ACC112 (cell line): ENCODE results near the gene HDLBP.
A peak's percentile ranks its signal among the peaks of the same experiment; 100 is the strongest.

Experiments
- H2AFZ ChIP-seq: fragments of 200-600 bp; sonication (generic); one replicate; pipeline ENCODE4 v1.6.0; 2017; ENCODE audit warnings: antibody characterized with exemption, low read length; ENCODE audit not compliant: unreplicated experiment
- H3K27ac ChIP-seq: fragments of 200-600 bp; sonication (generic); 2 replicates; pipeline ENCODE4 v1.5.1; 2014; ENCODE audit warnings: low read depth, mild to moderate bottlenecking, antibody characterized with exemption, low read length, moderate library complexity
- H3K27me3 ChIP-seq: fragments of 200-600 bp; sonication (generic); 2 replicates; pipeline ENCODE4 v1.6.1; 2014; ENCODE audit warnings: mild to moderate bottlenecking, antibody characterized with exemption, low read length, moderate library complexity, mixed read lengths; ENCODE audit not compliant: insufficient read depth
- H3K36me3 ChIP-seq: fragments of 200-600 bp; sonication (generic); 2 replicates; pipeline ENCODE4 v1.6.1; 2016; ENCODE audit warnings: mild to moderate bottlenecking, antibody characterized with exemption, low read length, moderate library complexity, mixed read lengths; ENCODE audit not compliant: insufficient read depth
- H3K4me1 ChIP-seq: fragments of 200-600 bp; sonication (generic); one replicate; pipeline ENCODE4 v1.6.1; 2016; ENCODE audit warnings: low read length, mixed read lengths; ENCODE audit not compliant: insufficient read depth, unreplicated experiment, control insufficient read depth
- H3K4me3 ChIP-seq: fragments of 200-600 bp; sonication (generic); 2 replicates; pipeline ENCODE4 v1.5.1; 2014; ENCODE audit warnings: mild to moderate bottlenecking, low read depth, low read length
- H3K79me2 ChIP-seq: fragments of 200-600 bp; sonication (generic); one replicate; pipeline ENCODE4 v1.6.0; 2016; ENCODE audit warnings: low read length; ENCODE audit not compliant: control insufficient read depth, unreplicated experiment, insufficient read depth

Gene HDLBP

GRCh38 chr2:241315879-241316631 lies 583 bp upstream of the HDLBP start, which contains the start of gene SEPTIN2:
TSS of gene SEPTIN2 (plus strand) at chr2:241315925. CDS start at chr2:241324233, 8,308 bp downstream.
- Histone ChIP-seq H3K79me2 (peaks cover 91% of the 10 kb centered on the region), H3K36me3 (peaks cover 7% of the 10 kb centered on the region; the same call in 1 of the 2 replicates), H2AFZ (peak within 1 kb of the TSS; percentile 51), H3K4me3 (peak within 1 kb of the TSS; percentile 89), H3K27ac (peak within 1 kb of the TSS; percentile 93), H3K27me3 (no peaks in the 10 kb centered on the region), H3K4me1 (peaks cover 58% of the 10 kb centered on the region)

GRCh38 chr2:241314226-241315092 lies 1.0 kb downstream of the HDLBP start:
- H3K4me1 ChIP-seq = peaks cover 60% of the 10 kb centered on the region
- H3K79me2 ChIP-seq = peaks cover 91% of the 10 kb centered on the region
- peak overlapping the region; percentile 93 for H3K27ac ChIP-seq
- H3K27me3 ChIP-seq = no peaks in the 10 kb centered on the region
- peak overlapping the region; percentile 89 for H3K4me3 ChIP-seq
- H3K36me3 ChIP-seq = peaks cover 7% of the 10 kb centered on the region; the same call in 1 of the 2 replicates
- peak overlapping the region; percentile 34 for H2AFZ ChIP-seq

GRCh38 chr2:241313543-241314095 lies 1.9 kb downstream of the HDLBP start:
- peak overlapping the region; percentile 89 for H3K4me3 ChIP-seq
- H3K36me3 ChIP-seq = peaks cover 7% of the 10 kb centered on the region; the same call in 1 of the 2 replicates
- H3K27me3 ChIP-seq = no peaks in the 10 kb centered on the region
- peak overlapping the region; percentile 93 for H3K27ac ChIP-seq
- peaks cover 62% of the 10 kb centered on the region for H3K4me1 ChIP-seq
- peaks cover 91% of the 10 kb centered on the region for H3K79me2 ChIP-seq
- no peak overlapping the region for H2AFZ ChIP-seq

- Histone ChIP-seq H3K36me3 (no peaks in the 10 kb centered on the region), H3K4me1 (peaks cover 56% of the 10 kb centered on the region), H3K79me2 (peaks cover 90% of the 10 kb centered on the region), H3K27me3 (no peaks in the 10 kb centered on the region), H3K27ac (peak overlapping the region; percentile 14; the same call in 1 of the 2 replicates), H3K4me3 (peak overlapping the region; percentile 38; the same call in 1 of the 2 replicates), H2AFZ (no peak overlapping the region)
Observed at GRCh38 chr2:241312082-241312481, 3.4 kb downstream of the HDLBP start.

GRCh38 chr2:241310917-241311566 lies 4.4 kb downstream of the HDLBP start:
- peaks cover 56% of the 10 kb centered on the region for H3K4me1 ChIP-seq
- H3K36me3 ChIP-seq = no peaks in the 10 kb centered on the region
- no peak overlapping the region for H2AFZ ChIP-seq
- H3K79me2 ChIP-seq = peaks cover 90% of the 10 kb centered on the region
- H3K27me3 ChIP-seq = no peaks in the 10 kb centered on the region
- H3K4me3 ChIP-seq = no peak overlapping the region
- no peak overlapping the region for H3K27ac ChIP-seq

GRCh38 chr2:241309684-241310117 lies 5.8 kb downstream of the HDLBP start:
- Histone ChIP-seq H3K36me3 (no peaks in the 10 kb centered on the region), H2AFZ (no peak overlapping the region), H3K4me3 (no peak overlapping the region), H3K79me2 (peaks cover 99% of the 10 kb centered on the region), H3K27ac (peak overlapping the region; percentile 36; the same call in 1 of the 2 replicates), H3K4me1 (peaks cover 56% of the 10 kb centered on the region), H3K27me3 (no peaks in the 10 kb centered on the region)

GRCh38 chr2:241308832-241309500 lies 6.5 kb downstream of the HDLBP start:
- H3K36me3 ChIP-seq = no peaks in the 10 kb centered on the region
- H3K27ac ChIP-seq = no peak overlapping the region
- H2AFZ ChIP-seq = no peak overlapping the region
- H3K4me1 ChIP-seq = peaks cover 53% of the 10 kb centered on the region
- no peaks in the 10 kb centered on the region for H3K27me3 ChIP-seq
- H3K79me2 ChIP-seq = peaks cover 99% of the 10 kb centered on the region
- H3K4me3 ChIP-seq = no peak overlapping the region

- Histone ChIP-seq H3K36me3 (no peaks in the 10 kb centered on the region), H3K79me2 (peaks cover 99% of the 10 kb centered on the region), H2AFZ (no peak overlapping the region), H3K4me1 (peaks cover 47% of the 10 kb centered on the region), H3K4me3 (no peak overlapping the region), H3K27me3 (no peaks in the 10 kb centered on the region), H3K27ac (no peak overlapping the region)
Observed at GRCh38 chr2:241308267-241308666, 7.2 kb downstream of the HDLBP start.

GRCh38 chr2:241307055-241307454 lies 8.4 kb downstream of the HDLBP start:
- H3K27me3 ChIP-seq = no peaks in the 10 kb centered on the region
- no peak overlapping the region for H3K4me3 ChIP-seq
- H3K27ac ChIP-seq = no peak overlapping the region
- H3K36me3 ChIP-seq = no peaks in the 10 kb centered on the region
- H3K4me1 ChIP-seq = peaks cover 36% of the 10 kb centered on the region
- no peak overlapping the region for H2AFZ ChIP-seq
- peaks cover 99% of the 10 kb centered on the region for H3K79me2 ChIP-seq
